Glutamatergic neuron (in vitro differentiated cells): Measurements from ENCODE around the gene LELP1. TPM values are rescaled to one million over a fixed set of nuclear protein-coding genes. Genes with fewer than 3 reads are reported as not detected.

Source experiments
- DNase-seq: peaks from one replicate; pipeline ENCODE4 v3.0.0; 2022
- H3K27ac Mint-ChIP-seq: one replicate; pipeline ENCODE4 v1.8.0; 2020; ENCODE audit warnings: mild to moderate bottlenecking, mixed read lengths, inconsistent platforms; ENCODE audit not compliant: unreplicated experiment
- H3K27me3 Mint-ChIP-seq: one replicate; pipeline ENCODE4 v1.8.0; 2020; ENCODE audit warnings: mild to moderate bottlenecking, moderate library complexity, mixed read lengths, inconsistent platforms; ENCODE audit not compliant: unreplicated experiment
- H3K36me3 Mint-ChIP-seq: one replicate; pipeline ENCODE4 v1.8.0; 2020; ENCODE audit warnings: mild to moderate bottlenecking, mixed read lengths, inconsistent platforms; ENCODE audit not compliant: unreplicated experiment
- H3K4me1 Mint-ChIP-seq: one replicate; pipeline ENCODE4 v1.8.0; 2020; ENCODE audit warnings: mild to moderate bottlenecking, low read depth, mixed read lengths, inconsistent platforms; ENCODE audit not compliant: unreplicated experiment
- H3K4me3 Mint-ChIP-seq: one replicate; pipeline ENCODE4 v1.8.0; 2020; ENCODE audit warnings: mild to moderate bottlenecking, mixed read lengths, inconsistent platforms; ENCODE audit not compliant: unreplicated experiment
- H3K9me3 Mint-ChIP-seq: one replicate; pipeline ENCODE4 v1.8.0; 2020; ENCODE audit warnings: mild to moderate bottlenecking, moderate library complexity, mixed read lengths, inconsistent platforms; ENCODE audit not compliant: unreplicated experiment
- CTCF ChIP-seq: fragments of 200-600 bp; sonication (generic); IDR thresholded peaks from one replicate; pipeline ENCODE4 v1.5.0; 2021; ENCODE audit not compliant: partially characterized antibody, unreplicated experiment
- long read RNA-seq: library from polyadenylated mRNA; unstranded; transcript quantifications from one replicate; pipeline ENCODE4 v2.0.0, GENCODE V29; 2020; ENCODE audit not compliant: unreplicated experiment
- total RNA-seq: library from RNA; stranded (reverse); fragmentation: NEBNext Ultra II Directional; extraction: Animal tissue kit (Norgen Biotek cat#: 25700); gene quantifications from one replicate; pipeline ENCODE4 v1.2.1, GENCODE V29; 2021; ENCODE audit not compliant: unreplicated experiment

LELP1 gene
- not detected for total RNA-seq
- long read RNA-seq, result 0 reads

- no peaks in the 10 kb centered on the region for H3K36me3 Mint-ChIP-seq
- no peak for TF ChIP-seq CTCF
- H3K27me3 Mint-ChIP-seq, result peaks cover 4% of the 10 kb centered on the region
- no peak within 1 kb of the TSS for H3K4me3 Mint-ChIP-seq
- H3K9me3 Mint-ChIP-seq, result no peaks in the 10 kb centered on the region
- DNase-seq, result no peak
- no peak within 1 kb of the TSS for H3K27ac Mint-ChIP-seq
- no peaks in the 10 kb centered on the region for H3K4me1 Mint-ChIP-seq
Measured at GRCh38 chr1:153203130-153203529, at the start of gene LELP1. Gene LELP1, plus strand, starts transcription at chr1:153203430. Its CDS starts 1,278 bp downstream, at chr1:153204708.

- peaks cover 6% of the 10 kb centered on the region for H3K36me3 Mint-ChIP-seq
- no peak overlapping the region for H3K27ac Mint-ChIP-seq
- TF ChIP-seq CTCF, result no peak
- H3K4me1 Mint-ChIP-seq, result no peaks in the 10 kb centered on the region
- no peak overlapping the region for H3K4me3 Mint-ChIP-seq
- H3K27me3 Mint-ChIP-seq, result peaks cover 2% of the 10 kb centered on the region
- no peak for DNase-seq
- peaks cover 6% of the 10 kb centered on the region for H3K9me3 Mint-ChIP-seq
Measured at GRCh38 chr1:153155541-153155940, 47.7 kb upstream of the LELP1 start.

GRCh38 chr1:153168686-153169085 lies 34.5 kb upstream of the LELP1 start:
- no peaks in the 10 kb centered on the region for H3K36me3 Mint-ChIP-seq
- no peak overlapping the region for H3K27ac Mint-ChIP-seq
- DNase-seq, result no peak
- no peak overlapping the region for H3K4me3 Mint-ChIP-seq
- no peak for TF ChIP-seq CTCF
- H3K27me3 Mint-ChIP-seq, result peaks cover 4% of the 10 kb centered on the region
- H3K4me1 Mint-ChIP-seq, result no peaks in the 10 kb centered on the region
- peaks cover 6% of the 10 kb centered on the region for H3K9me3 Mint-ChIP-seq

DNA sequence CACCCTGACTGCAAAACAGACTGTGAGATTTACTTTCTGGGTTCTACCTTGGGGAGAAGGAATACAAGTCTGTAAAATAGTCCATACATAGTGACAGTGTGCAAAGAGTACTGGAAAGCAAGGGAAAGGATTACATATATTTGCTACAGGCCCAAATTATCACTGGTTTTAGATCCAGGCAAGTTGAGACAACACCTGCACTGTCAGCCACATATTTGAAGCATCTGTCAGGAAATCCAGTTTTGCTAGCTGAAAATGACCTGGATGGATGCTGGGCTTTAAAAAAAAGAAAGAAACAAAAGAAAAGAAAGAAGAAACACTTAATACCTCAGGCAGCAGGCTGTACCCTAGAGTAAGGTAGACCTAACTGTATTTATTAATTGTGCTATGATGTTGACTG lies 28.6 kb upstream of the LELP1 start:
- Mint-ChIP-seq H3K4me1 (no peaks in the 10 kb centered on the region), H3K27me3 (peaks cover 3% of the 10 kb centered on the region), H3K36me3 (no peaks in the 10 kb centered on the region), H3K9me3 (peaks cover 6% of the 10 kb centered on the region), H3K4me3 (no peak overlapping the region), H3K27ac (no peak overlapping the region)
- no peak for TF ChIP-seq CTCF
- no peak for DNase-seq

- Mint-ChIP-seq H3K4me3 (no peak overlapping the region), H3K27me3 (no peaks in the 10 kb centered on the region), H3K4me1 (no peaks in the 10 kb centered on the region), H3K27ac (no peak overlapping the region), H3K9me3 (no peaks in the 10 kb centered on the region), H3K36me3 (no peaks in the 10 kb centered on the region)
- DNase-seq, result no peak
- TF ChIP-seq CTCF, result no peak
Measured at GRCh38 chr1:153178922-153179321, 24.3 kb upstream of the LELP1 start.
